ENCODE data around the gene ASAH2.
A peak's percentile ranks its signal among the peaks of the same experiment; 100 is the strongest.

Gene ASAH2

GRCh38 chr10:50232261-50232639 is 19.1 kb downstream of the ASAH2 start:
- TF ChIP-seq CTCF (IDR thresholded peaks at IDR 0.05; ENCODE audit: insufficient read depth, low read depth, low read length, missing control alignments) = no peak
- H3K4me3 ChIP-seq (ENCODE audit: low read length) = no peak overlapping the region
- DNase-seq (ENCODE audit: low read depth) = no peak

GRCh38 chr10:50231515-50232260 is 19.6 kb downstream of the ASAH2 start:
- no peak overlapping the region for H3K4me3 ChIP-seq (ENCODE audit: low read length)
- TF ChIP-seq CTCF (IDR thresholded peaks at IDR 0.05; ENCODE audit: insufficient read depth, low read depth, low read length, missing control alignments) = no peak
- DNase-seq (ENCODE audit: low read depth) = no peak

GRCh38 chr10:50229460-50229859 is 21.9 kb downstream of the ASAH2 start:
- no peak for TF ChIP-seq CTCF (IDR thresholded peaks at IDR 0.05; ENCODE audit: insufficient read depth, low read depth, low read length, missing control alignments)
- H3K4me3 ChIP-seq (ENCODE audit: low read length) = no peak overlapping the region
- no peak for DNase-seq (ENCODE audit: low read depth)

- no peak for TF ChIP-seq CTCF (IDR thresholded peaks at IDR 0.05; ENCODE audit: insufficient read depth, low read depth, low read length, missing control alignments)
- no peak for DNase-seq (ENCODE audit: low read depth)
- H3K4me3 ChIP-seq (ENCODE audit: low read length) = no peak overlapping the region
These were observed 22.6 kb downstream of the ASAH2 start for GRCh38 chr10:50228672-50229071.

- TF ChIP-seq CTCF (IDR thresholded peaks at IDR 0.05; ENCODE audit: insufficient read depth, low read depth, low read length, missing control alignments) = no peak
- DNase-seq (ENCODE audit: low read depth) = no peak
These were observed 24.7 kb downstream of the ASAH2 start for GRCh38 chr10:50226610-50227009.

GRCh38 chr10:50224330-50224952 is 26.9 kb downstream of the ASAH2 start:
- peak; percentile 91 for DNase-seq (ENCODE audit: low read depth)
- H3K4me3 ChIP-seq (ENCODE audit: low read length) = no peak overlapping the region
- peak; percentile 81 for TF ChIP-seq CTCF (IDR thresholded peaks at IDR 0.05; ENCODE audit: insufficient read depth, low read depth, low read length, missing control alignments)

More at GRCh38 chr10:50226610-50227009, 24.7 kb downstream of the ASAH2 start:
- H3K4me3 ChIP-seq (ENCODE audit: low read length) = no peak overlapping the region
